K562 (cell line): ENCODE measurements around the gene MYO16.

Experiments used
- ARID3B ChIP-seq: fragments of 250-450 bp; sonication (Bioruptor Pico); IDR thresholded peaks from 2 replicates; pipeline ENCODE4 v1.4.0; 2020; ENCODE audit warnings: borderline replicate concordance
- CEBPB ChIP-seq: fragments of 450-650 bp; IDR thresholded peaks from 2 replicates; pipeline ENCODE4 v1.6.1; 2016; ENCODE audit warnings: missing genetic modification characterization, missing compliant biosample characterization
- CTCF ChIP-seq, 3 experiments: IDR thresholded peaks in 2 of 3; conservative IDR thresholded peaks in 1 of 3; 2 replicates each; pipeline ENCODE4 v1.5.1; 2011 to 2012; ENCODE audit warnings: low read length in 3 of 3, mild to moderate bottlenecking in 3 of 3, control low read depth in 2 of 3, improper control_type of control experiment in 1 of 3, inconsistent platforms in 1 of 3, low read depth in 1 of 3, mixed read lengths in 1 of 3, moderate library complexity in 1 of 3; ENCODE audit not compliant: insufficient read depth in 2 of 3
- DPF2 ChIP-seq: fragments of 450-650 bp; IDR thresholded peaks from 2 replicates; pipeline ENCODE4 v1.6.1; 2016
- ELF1 ChIP-seq: fragments of 200-800 bp; sonication (Bioruptor generic); IDR thresholded peaks from 2 replicates; pipeline ENCODE4 v1.6.1; 2016; ENCODE audit warnings: missing genetic modification characterization, missing compliant biosample characterization
- FIP1L1 ChIP-seq: fragments of 200-400 bp; formaldehyde crosslinking; IDR thresholded peaks from 2 replicates; pipeline ENCODE4 v1.6.1; 2018; ENCODE audit warnings: mild to moderate bottlenecking, low read depth, low read length; ENCODE audit not compliant: poor library complexity, severe bottlenecking
- MLX ChIP-seq, 2 experiments: fragments of 450-650 bp in 1 of 2; sonication (generic) in 1 of 2; formaldehyde crosslinking; conservative IDR thresholded peaks; 2 replicates each; pipeline versions ENCODE4 v1.4.0 to v1.8.1; 2020 to 2022; ENCODE audit warnings: mild to moderate bottlenecking in 1 of 2, missing genetic modification reagents in 1 of 2
- MYC ChIP-seq, 2 experiments: fragments of 250-450 bp in 1 of 2; sonication (Bioruptor Pico) in 1 of 2; IDR thresholded peaks; 2 replicates each; pipeline versions ENCODE4 v1.5.1 to v1.6.1; 2012 to 2021; ENCODE audit warnings: low read depth in 2 of 2, borderline replicate concordance in 1 of 2, improper control_type of control experiment in 1 of 2, low read length in 1 of 2, mild to moderate bottlenecking in 1 of 2, moderate library complexity in 1 of 2
- TFAM ChIP-seq: fragments of 250-450 bp; sonication (Bioruptor Pico); conservative IDR thresholded peaks from 2 replicates; pipeline ENCODE4 v1.5.0; 2021; ENCODE audit warnings: mild to moderate bottlenecking, moderate library complexity
- ZC3H4 ChIP-seq: sonication (generic); formaldehyde crosslinking; IDR thresholded peaks from 2 replicates; pipeline ENCODE4 v1.9.0; 2021; ENCODE audit warnings: missing genetic modification reagents, borderline replicate concordance
- ZNF12 ChIP-seq: sonication (generic); formaldehyde crosslinking; IDR thresholded peaks from 2 replicates; pipeline ENCODE4 v1.4.0; 2020; ENCODE audit warnings: mild to moderate bottlenecking, missing genetic modification reagents
- ZNF740 ChIP-seq, 3 experiments: fragments of 200-800 bp in 1 of 3; sonication (Bioruptor generic) in 1 of 3; sonication (generic) in 1 of 3; formaldehyde crosslinking in 1 of 3; IDR thresholded peaks; 2 replicates each; pipeline versions ENCODE4 v1.6.1 to v1.8.0; 2016 to 2022; ENCODE audit warnings: mild to moderate bottlenecking in 2 of 3, missing compliant biosample characterization in 2 of 3, missing genetic modification characterization in 2 of 3, missing genetic modification reagents in 1 of 3

- TF ChIP-seq ARID3B (CRISPR knock-in tag) (no peak), CTCF (IDR thresholded peaks at IDR 0.05 in 2 of 3, conservative IDR thresholded peaks at IDR 0.05 in 1 of 3; ENCODE audit: insufficient read depth in 2 of 3, low read depth in 1 of 3, low read length in 3 of 3) (no peak), ZNF12 (no peak), ELF1 (tag) (no peak), MLX (CRISPR knock-in tag; conservative IDR thresholded peaks at IDR 0.05) (no peak), MYC (IDR thresholded peaks at IDR 0.05; ENCODE audit: low read depth, low read length) (no peak), MYC (CRISPR knock-in tag; IDR thresholded peaks at IDR 0.05; ENCODE audit: borderline replicate concordance, low read depth) (no peak), DPF2 (no peak), FIP1L1 (no peak), ZC3H4 (CRISPR knock-in tag) (no peak), ZNF740 (CRISPR knock-in tag; IDR thresholded peaks at IDR 0.05) (no peak), ZNF740 (tag; IDR thresholded peaks at IDR 0.05) (no peak), TFAM (CRISPR knock-in tag) (no peak), CEBPB (tag) (no peak)
Measured at GRCh38 chr13:108903613-108904012, 274.2 kb downstream of the MYO16 start.
